HFFc6 (cell line): ENCODE measurements around the gene PARD3B. TPM values are rescaled to one million over a fixed set of nuclear protein-coding genes. Genes with fewer than 3 reads are reported as not detected.

Experiments
- DNase-seq: peaks from one replicate; pipeline ENCODE4 v3.0.0-alpha.2; 2018
- H3K27ac Mint-ChIP-seq: 2 replicates; pipeline ENCODE4 v1.8.0; 2020; ENCODE audit warnings: mild to moderate bottlenecking, mixed read lengths
- H3K27me3 Mint-ChIP-seq: 2 replicates; pipeline ENCODE4 v1.8.0; 2021; ENCODE audit warnings: mild to moderate bottlenecking, moderate library complexity, mixed read lengths; ENCODE audit not compliant: insufficient read depth
- H3K36me3 Mint-ChIP-seq: 2 replicates; pipeline ENCODE4 v1.8.0; 2021; ENCODE audit warnings: low read depth, mixed read lengths
- H3K4me1 Mint-ChIP-seq: 2 replicates; pipeline ENCODE4 v1.8.0; 2020; ENCODE audit warnings: low read depth, mixed read lengths
- H3K4me3 Mint-ChIP-seq: 2 replicates; pipeline ENCODE4 v1.8.0; 2020; ENCODE audit warnings: mild to moderate bottlenecking, moderate library complexity, mixed read lengths
- H3K9me3 Mint-ChIP-seq: 2 replicates; pipeline ENCODE4 v1.8.0; 2020; ENCODE audit warnings: mild to moderate bottlenecking, mixed read lengths
- CTCF ChIP-seq: fragments of 200-600 bp; sonication (generic); IDR thresholded peaks from 2 replicates; pipeline ENCODE4 v1.5.0; 2021; ENCODE audit warnings: antibody characterized with exemption, mild to moderate bottlenecking
- total RNA-seq, 6 experiments: library from RNA; stranded (reverse); fragmentation: NEBNext Ultra II Directional; extraction: Animal tissue kit (Norgen Biotek cat#: 25700); gene quantifications; 2 replicates in 1 of 6; 3 replicates in 5 of 6; pipeline ENCODE4 v1.2.3, GENCODE V29; 2021

The PARD3B gene
- total RNA-seq, 6 experiments from 2014 or later = 14.0 to 22.4 (median 15.3) TPM

GRCh38 chr2:205055251-205055650 is 510.0 kb downstream of the PARD3B start:
- H3K9me3 Mint-ChIP-seq = 0 out of 2 replicates have a peak, but pooled peaks cover 7% of the 10 kb centered on the region
- DNase-seq = no peak

GRCh38 chr2:205056151-205056561 is 510.9 kb downstream of the PARD3B start:
- DNase-seq = no peak
- peak overlapping the region; percentile 84 for H3K4me3 Mint-ChIP-seq

More at GRCh38 chr2:205055251-205055650, 510.0 kb downstream of the PARD3B start:
- peak overlapping the region; percentile 59 for H3K27ac Mint-ChIP-seq
- TF ChIP-seq CTCF = no peak
- no peaks in the 10 kb centered on the region; the same call in 1 of the 2 replicates for H3K27me3 Mint-ChIP-seq
- H3K36me3 Mint-ChIP-seq = peaks cover 11% of the 10 kb centered on the region
- H3K4me3 Mint-ChIP-seq = peak overlapping the region; percentile 84
- peaks cover 70% of the 10 kb centered on the region for H3K4me1 Mint-ChIP-seq

GRCh38 chr2:205058409-205058808 is 513.1 kb downstream of the PARD3B start:
- Mint-ChIP-seq H3K27me3 (no peaks in the 10 kb centered on the region; the same call in 1 of the 2 replicates), H3K9me3 (0 out of 2 replicates have a peak, but pooled peaks cover 7% of the 10 kb centered on the region), H3K27ac (no peak overlapping the region), H3K4me1 (peaks cover 74% of the 10 kb centered on the region), H3K4me3 (no peak overlapping the region), H3K36me3 (peaks cover 11% of the 10 kb centered on the region)
- DNase-seq = no peak
- no peak for TF ChIP-seq CTCF

More at GRCh38 chr2:205056151-205056561, 510.9 kb downstream of the PARD3B start:
- Mint-ChIP-seq H3K27ac (peak overlapping the region; percentile 59), H3K4me1 (peaks cover 78% of the 10 kb centered on the region), H3K36me3 (peaks cover 11% of the 10 kb centered on the region), H3K27me3 (no peaks in the 10 kb centered on the region; the same call in 1 of the 2 replicates), H3K9me3 (0 out of 2 replicates have a peak, but pooled peaks cover 7% of the 10 kb centered on the region)
- TF ChIP-seq CTCF = no peak

GRCh38 chr2:205060269-205060668 is 515.0 kb downstream of the PARD3B start:
- H3K4me3 Mint-ChIP-seq = no peak overlapping the region; the same call in 1 of the 2 replicates
- no peak for TF ChIP-seq CTCF
- H3K27me3 Mint-ChIP-seq = no peaks in the 10 kb centered on the region; the same call in 1 of the 2 replicates
- peaks cover 11% of the 10 kb centered on the region for H3K36me3 Mint-ChIP-seq
- peak overlapping the region; percentile 94 for H3K27ac Mint-ChIP-seq
- DNase-seq = peak; percentile 86
- H3K4me1 Mint-ChIP-seq = peaks cover 55% of the 10 kb centered on the region
- 0 out of 2 replicates have a peak, but pooled peaks cover 7% of the 10 kb centered on the region for H3K9me3 Mint-ChIP-seq

- TF ChIP-seq CTCF = no peak
- H3K27ac Mint-ChIP-seq = no peak overlapping the region
- no peak overlapping the region for H3K4me3 Mint-ChIP-seq
- peaks cover 10% of the 10 kb centered on the region for H3K4me1 Mint-ChIP-seq
- DNase-seq = no peak
- no peaks in the 10 kb centered on the region; the same call in 1 of the 2 replicates for H3K27me3 Mint-ChIP-seq
- H3K9me3 Mint-ChIP-seq = no peaks in the 10 kb centered on the region
- no peaks in the 10 kb centered on the region for H3K36me3 Mint-ChIP-seq
These were observed 520.8 kb downstream of the PARD3B start for GRCh38 chr2:205066081-205066480.
